GM12878 (cell line): Measurements from ENCODE around the gene SLX4IP. TPM values are rescaled to one million over a fixed set of nuclear protein-coding genes. Genes with fewer than 3 reads are reported as not detected.
"Not testable (repeated sequence)": the region's sequence is repeated elsewhere in the genome, so short reads cannot be mapped to it uniquely, and the experiment has no call there.

Experiments used
- ATAC-seq: fragments of 200-7000 bp; cut with Tn5 transposase; 3 replicates; pipeline ENCODE4 v1.9.1; 2020; ENCODE audit warnings: mild to moderate bottlenecking, moderate library complexity
- BruUV-seq: library from RNA; stranded (reverse); fragments of 400-500 nt; replicated peaks from 2 replicates; lab custom pipeline; 2021; lab: Mats Ljungman, UMichigan
- CTCF ChIA-PET: fragments of 300-600 bp; sonication (Branson Sonifier 250); formaldehyde crosslinking; extraction: SDS; loops from one replicate; lab custom pipeline; 2021; ENCODE audit warnings: inconsistent platforms; lab: Yijun Ruan, JAX
- POLR2A ChIA-PET: fragments of 350-600 bp; formaldehyde crosslinking; extraction: SDS; loops from one replicate; lab custom pipeline; 2021; ENCODE audit warnings: inconsistent platforms; lab: Charles Lee
- RAD21 ChIA-PET: fragments of 300-600 bp; sonication (Branson Sonifier 250); formaldehyde crosslinking; loops from one replicate; lab custom pipeline; 2023; ENCODE audit warnings: antibody characterized with exemption; ENCODE audit not compliant: unreplicated experiment; lab: Charles Lee
- SMC1A ChIA-PET: fragments of 300-600 bp; sonication (Branson Sonifier 250); formaldehyde crosslinking; loops from one replicate; lab custom pipeline; 2023; ENCODE audit not compliant: unreplicated experiment, uncharacterized antibody; lab: Charles Lee
- DNase-seq: peaks from one replicate; pipeline ENCODE4 v3.0.0-alpha.2; 2011; ENCODE audit warnings: low read depth, low spot score
- FAIRE-seq: peaks from 3 replicates; lab custom pipeline; 2011; peaks lifted over from hg19 to GRCh38; lab: Jason Lieb, UNC
- H2AFZ ChIP-seq: 2 replicates; pipeline ENCODE4 v1.6.0; 2011; ENCODE audit warnings: low read depth, low read length, control low read depth; ENCODE audit not compliant: control insufficient read depth
- H3K27ac ChIP-seq: 2 replicates; pipeline ENCODE4 v1.5.1; 2011; ENCODE audit warnings: control low read depth; ENCODE audit not compliant: control insufficient read depth, insufficient read depth
- H3K27me3 ChIP-seq, 2 experiments: replicated peaks in 1 of 2; 2 replicates each; pipeline versions ENCODE4 v1.6.0 to v1.6.1; 2011; ENCODE audit warnings: low read length in 1 of 2; ENCODE audit not compliant: control insufficient read depth in 2 of 2, insufficient read depth in 2 of 2
- H3K36me3 ChIP-seq, 2 experiments: 2 replicates each; pipeline ENCODE4 v1.5.1; 2011; ENCODE audit warnings: low read length in 1 of 2; ENCODE audit not compliant: control insufficient read depth in 2 of 2, insufficient read depth in 2 of 2
- H3K4me1 ChIP-seq: 2 replicates; pipeline ENCODE4 v1.6.1; 2011; ENCODE audit warnings: mild to moderate bottlenecking, low read length, moderate library complexity, mixed read lengths; ENCODE audit not compliant: control insufficient read depth, insufficient read depth
- H3K4me2 ChIP-seq: 2 replicates; pipeline ENCODE4 v1.6.0; 2011; ENCODE audit warnings: control low read depth; ENCODE audit not compliant: control insufficient read depth, insufficient read depth
- H3K4me3 ChIP-seq: fragments of 200-600 bp; sonication (generic); 2 replicates; pipeline ENCODE4 v1.5.1; 2016
- H3K79me2 ChIP-seq: 2 replicates; pipeline ENCODE4 v1.6.0; 2011; ENCODE audit warnings: low read length; ENCODE audit not compliant: control insufficient read depth, insufficient read depth
- H3K9ac ChIP-seq: 2 replicates; pipeline ENCODE4 v1.8.0; 2011; ENCODE audit warnings: low read length, control low read depth, mixed read lengths; ENCODE audit not compliant: control insufficient read depth, insufficient read depth
- H3K9me3 ChIP-seq: replicated peaks from 3 replicates; pipeline ENCODE4 v1.5.1; 2011; ENCODE audit warnings: mild to moderate bottlenecking, low read length; ENCODE audit not compliant: control insufficient read depth, insufficient read depth
- H4K20me1 ChIP-seq: 2 replicates; pipeline ENCODE4 v1.6.0; 2011; ENCODE audit not compliant: control insufficient read depth, insufficient read depth
- ATF2 ChIP-seq: IDR thresholded peaks from 2 replicates; pipeline ENCODE4 v1.6.1; 2012; ENCODE audit warnings: low read length, inconsistent platforms
- CHD4 ChIP-seq: fragments of 200-600 bp; sonication (generic); IDR thresholded peaks from 2 replicates; pipeline ENCODE4 v1.6.1; 2016; ENCODE audit warnings: mild to moderate bottlenecking
- CREM ChIP-seq: IDR thresholded peaks from 2 replicates; pipeline ENCODE4 v1.6.1; 2014; ENCODE audit warnings: antibody characterized with exemption, low read depth
- MTA3 ChIP-seq: IDR thresholded peaks from 2 replicates; pipeline ENCODE4 v1.6.1; 2012; ENCODE audit warnings: low read length, inconsistent platforms, borderline replicate concordance
- NRF1 ChIP-seq: conservative IDR thresholded peaks from 2 replicates; pipeline ENCODE4 v1.6.1; 2011; ENCODE audit warnings: mild to moderate bottlenecking, low read depth, low read length, improper control_type of control experiment
- WGBS: methylation state at CpG from one replicate; pipeline ENCODE4 v1.1.6; 2016; ENCODE audit warnings: low lambda C conversion rate; ENCODE audit not compliant: insufficient replicate concordance, insufficient coverage; ENCODE audit errors: missing lambda C conversion rate; 5-methylcytosine and 5-hydroxymethylcytosine counted together
- in situ Hi-C: fragments of 300-500 bp; cut with MboI; formaldehyde crosslinking; loops from 9 replicates; pipeline ENCODE4 v1.14.3; 2018; ENCODE audit warnings: mixed read lengths
- intact Hi-C: fragments of 100-400 bp; cut with micrococcal nuclease; formaldehyde crosslinking; loops from one replicate; pipeline ENCODE4 v1.14.2; 2022; ENCODE audit not compliant: unreplicated experiment
- polyA plus RNA-seq, 11 experiments: library from polyadenylated mRNA; depleted of rRNA in 4 of 11; unstranded in 6 of 11; stranded (reverse) in 5 of 11; fragments of >200 nt; fragmentation: Nextera tagmentation in 4 of 11; fragmentation: Illumina TruSeq in 1 of 11; extraction: Ambion mirVana in 4 of 11; extraction: Trizol in 1 of 11; gene quantifications; 1 replicate in 1 of 11; 2 replicates in 10 of 11; pipeline versions ENCODE4 v1.2.1 to v1.2.3, GENCODE V29; 2011 to 2016; ENCODE audit warnings: inconsistent platforms in 2 of 11, missing spikeins in 2 of 11, low read depth in 1 of 11
- total RNA-seq, 4 experiments: library from RNA; depleted of rRNA in 3 of 4; stranded (reverse); fragments of >200 nt in 3 of 4; fragmentation: Illumina TruSeq in 1 of 4; extraction: Trizol in 1 of 4; gene quantifications; 2 replicates each; pipeline versions ENCODE4 v1.2.1 to v1.2.3, GENCODE V29; 2013 to 2021

The SLX4IP gene
- total and polyA plus RNA-seq, 10 of the 15 experiments (the other 5 are each of a cell fraction or from before 2014, with no cell fraction given), result 2.2 to 11.0 (median 6.3) TPM

- FAIRE-seq, result no peak
- RAD21 ChIA-PET, result interaction anchor here (1.3 to 1.5 kb wide), 2 partner anchors 9 to 773 kb away, joined by 3 to 5 read pairs; no protein-coding TSS in a partner anchor
Measured at GRCh38 chr20:10390709-10391108, 44.4 kb upstream of the SLX4IP start.

GRCh38 chr20:10394752-10395151, 40.4 kb upstream of the SLX4IP start:
- H3K4me2 ChIP-seq, H2AFZ ChIP-seq, H3K9ac ChIP-seq, FAIRE-seq, in situ Hi-C loops, SMC1A ChIA-PET, H3K27me3 ChIP-seq, DNase-seq, H3K79me2 ChIP-seq, H3K36me3 ChIP-seq, H3K4me1 ChIP-seq, RAD21 ChIA-PET, H3K9me3 ChIP-seq, ATAC-seq, H3K4me3 ChIP-seq, POLR2A ChIA-PET, BruUV-seq, H3K27ac ChIP-seq, intact Hi-C loops, CTCF ChIA-PET, H4K20me1 ChIP-seq: not testable (repeated sequence)
- WGBS, result 92% methylated on average over 7 of the region's 32 CpGs

More at GRCh38 chr20:10390709-10391108, 44.4 kb upstream of the SLX4IP start:
- no peaks in the 10 kb centered on the region for H3K4me1 ChIP-seq
- DNase-seq (no peak), ATAC-seq (no peak)
- no peaks in the 10 kb centered on the region for H3K27me3 ChIP-seq
- intact Hi-C loops, result no loop called here
- POLR2A ChIA-PET, result interaction anchor here (1.0 kb wide), 1 partner anchor 8 kb away, joined by 3 read pairs; no protein-coding TSS in a partner anchor
- no peak overlapping the region for H2AFZ ChIP-seq
- no peaks in the 10 kb centered on the region for H3K9me3 ChIP-seq
- H4K20me1 ChIP-seq, result no peaks in the 10 kb centered on the region
- H3K9ac ChIP-seq, result no peak overlapping the region
- 50% methylated on average over 2 of the region's 2 CpGs for WGBS
- SMC1A ChIA-PET, result interaction anchor here (1.1 to 2.1 kb wide), 3 partner anchors 8 to 44 kb away, joined by 4 to 5 read pairs (median 4); no protein-coding TSS in a partner anchor
- H3K4me2 ChIP-seq, result no peak overlapping the region
- TF ChIP-seq CREM (no peak), ATF2 (no peak), NRF1 (no peak), MTA3 (no peak), CHD4 (no peak)
- H3K79me2 ChIP-seq, result no peaks in the 10 kb centered on the region
- in situ Hi-C loops, result no loop called here
- no TSS peak for BruUV-seq
- no peak overlapping the region for H3K27ac ChIP-seq
- no peak overlapping the region for H3K4me3 ChIP-seq
- no peaks in the 10 kb centered on the region for H3K36me3 ChIP-seq
- CTCF ChIA-PET, result interaction anchor here (0.6 to 2.2 kb wide), 4 partner anchors 11 to 147 kb away, joined by 4 to 8 read pairs (median 4); no protein-coding TSS in a partner anchor
